ENCODE data around the gene LARP4B. TPM values are rescaled to one million over a fixed set of nuclear protein-coding genes. Genes with fewer than 3 reads are reported as not detected.

The LARP4B gene
- total RNA-seq, 2 experiments from 2014 or later, result 33.1 to 40.2 TPM

GRCh38 chr10:792792-793100 is 138.8 kb downstream of the LARP4B start:
- POLR2A ChIA-PET, result no interaction called here
- no peak for ATAC-seq (ENCODE audit: poor library complexity)
- peaks cover 21% of the 10 kb centered on the region for H3K36me3 Mint-ChIP-seq (ENCODE audit: low read depth)
- CTCF ChIA-PET, result no interaction called here
- intact Hi-C loops (cut with DNase I, micrococcal nuclease), result no loop called here
- Histone ChIP-seq H3K27ac (ENCODE audit: low read depth in 1 of 2, low read length in 2 of 2) (no peak overlapping the region), H3K4me1 (ENCODE audit: insufficient read depth, low read length) (no peaks in the 10 kb centered on the region), H3K36me3 (ENCODE audit: insufficient read depth, low read length) (no peaks in the 10 kb centered on the region), H3K27me3 (ENCODE audit: control insufficient read depth in 1 of 2, insufficient read depth in 2 of 2, low read length in 2 of 2) (no peaks in the 10 kb centered on the region), H3K9me3 (ENCODE audit: control insufficient read depth in 1 of 2, insufficient read depth in 1 of 2, low read length in 2 of 2) (peaks cover 10 to 26% of the 10 kb centered on the region in 2 experiments), H3K4me3 (ENCODE audit: low read length) (no peak overlapping the region)
- DNase-seq, result no peak
- no peak for TF ChIP-seq CTCF (IDR thresholded peaks at IDR 0.05)
- no peaks in the 10 kb centered on the region for H3K27me3 Mint-ChIP-seq
- H3K4me1 Mint-ChIP-seq (ENCODE audit: low read depth), result no peaks in the 10 kb centered on the region
- peaks cover 6% of the 10 kb centered on the region for H3K9me3 Mint-ChIP-seq
- no peak overlapping the region for H3K27ac Mint-ChIP-seq
- no peak overlapping the region for H3K4me3 Mint-ChIP-seq

GRCh38 chr10:792083-792791 is 139.3 kb downstream of the LARP4B start:
- peak in 1 of 14 experiments; percentile 14 for DNase-seq
- POLR2A ChIA-PET, result no interaction called here

GRCh38 chr10:791639-792038 is 139.9 kb downstream of the LARP4B start:
- POLR2A ChIA-PET, result no interaction called here
- no peak overlapping the region for H3K27ac ChIP-seq (ENCODE audit: low read depth in 1 of 2, low read length in 2 of 2)
- Mint-ChIP-seq H3K27me3 (no peaks in the 10 kb centered on the region), H3K9me3 (peaks cover 6% of the 10 kb centered on the region), H3K36me3 (ENCODE audit: low read depth) (peaks cover 14% of the 10 kb centered on the region), H3K27ac (no peak overlapping the region), H3K4me3 (no peak overlapping the region), H3K4me1 (ENCODE audit: low read depth) (no peaks in the 10 kb centered on the region)
- DNase-seq (peak in 1 of 14 experiments; percentile 7), ATAC-seq (ENCODE audit: poor library complexity) (no peak)
- H3K4me3 ChIP-seq (ENCODE audit: low read length), result no peak overlapping the region
- CTCF ChIA-PET, result no interaction called here
- H3K36me3 ChIP-seq (ENCODE audit: insufficient read depth, low read length), result no peaks in the 10 kb centered on the region
- no peaks in the 10 kb centered on the region for H3K27me3 ChIP-seq (ENCODE audit: control insufficient read depth in 1 of 2, insufficient read depth in 2 of 2, low read length in 2 of 2)
- no peak for TF ChIP-seq CTCF (IDR thresholded peaks at IDR 0.05)
- intact Hi-C loops (cut with DNase I, micrococcal nuclease), result no loop called here
- H3K4me1 ChIP-seq (ENCODE audit: insufficient read depth, low read length), result no peaks in the 10 kb centered on the region
- peaks cover 2 to 19% of the 10 kb centered on the region in 2 experiments for H3K9me3 ChIP-seq (ENCODE audit: control insufficient read depth in 1 of 2, insufficient read depth in 1 of 2, low read length in 2 of 2)

More at GRCh38 chr10:792083-792791, 139.3 kb downstream of the LARP4B start:
- no peak for TF ChIP-seq CTCF (IDR thresholded peaks at IDR 0.05)
- H3K27me3 ChIP-seq (ENCODE audit: control insufficient read depth in 1 of 2, insufficient read depth in 2 of 2, low read length in 2 of 2), result no peaks in the 10 kb centered on the region
- Mint-ChIP-seq H3K9me3 (peaks cover 6% of the 10 kb centered on the region), H3K36me3 (ENCODE audit: low read depth) (peaks cover 16% of the 10 kb centered on the region), H3K27ac (no peak overlapping the region), H3K4me3 (no peak overlapping the region), H3K27me3 (no peaks in the 10 kb centered on the region), H3K4me1 (ENCODE audit: low read depth) (no peaks in the 10 kb centered on the region)
- no peak overlapping the region for H3K27ac ChIP-seq (ENCODE audit: low read depth in 1 of 2, low read length in 2 of 2)
- peaks cover 8 to 25% of the 10 kb centered on the region in 2 experiments for H3K9me3 ChIP-seq (ENCODE audit: control insufficient read depth in 1 of 2, insufficient read depth in 1 of 2, low read length in 2 of 2)
- H3K4me3 ChIP-seq (ENCODE audit: low read length), result no peak overlapping the region
- intact Hi-C loops (cut with DNase I, micrococcal nuclease), result no loop called here
- H3K36me3 ChIP-seq (ENCODE audit: insufficient read depth, low read length), result no peaks in the 10 kb centered on the region
- CTCF ChIA-PET, result no interaction called here
- ATAC-seq (ENCODE audit: poor library complexity), result no peak
- no peaks in the 10 kb centered on the region for H3K4me1 ChIP-seq (ENCODE audit: insufficient read depth, low read length)

Data from CD4-positive, alpha-beta T cell (primary cell).